Skeletal muscle satellite cell (primary cell): ENCODE measurements around the gene CD302.
"Not testable (repeated sequence)": the region's sequence is repeated elsewhere in the genome, so short reads cannot be mapped to it uniquely, and the experiment has no call there.

Experiments
- H3K27me3 ChIP-seq: 2 replicates; pipeline ENCODE4 v1.7.0; 2013; ENCODE audit warnings: low read length; ENCODE audit not compliant: control insufficient read depth, insufficient read depth
- H3K36me3 ChIP-seq: 2 replicates; pipeline ENCODE4 v1.7.0; 2013; ENCODE audit warnings: mild to moderate bottlenecking, control low read depth, low read length; ENCODE audit not compliant: insufficient read depth
- H3K4me1 ChIP-seq: 2 replicates; pipeline ENCODE4 v1.7.0; 2013; ENCODE audit warnings: low read length; ENCODE audit not compliant: control insufficient read depth, insufficient read depth
- H3K4me2 ChIP-seq: 2 replicates; pipeline ENCODE4 v1.7.0; 2013; ENCODE audit warnings: mild to moderate bottlenecking, low read length
- H3K4me3 ChIP-seq: 2 replicates; pipeline ENCODE4 v1.7.0; 2013; ENCODE audit warnings: low read length
- H3K9ac ChIP-seq: 2 replicates; pipeline ENCODE4 v1.7.0; 2013; ENCODE audit warnings: mild to moderate bottlenecking, low read depth, low read length, moderate library complexity
- H3K9me3 ChIP-seq: replicated peaks from 2 replicates; pipeline ENCODE4 v1.7.0; 2013; ENCODE audit warnings: mild to moderate bottlenecking, control low read depth, low read length

The CD302 gene

DNA sequence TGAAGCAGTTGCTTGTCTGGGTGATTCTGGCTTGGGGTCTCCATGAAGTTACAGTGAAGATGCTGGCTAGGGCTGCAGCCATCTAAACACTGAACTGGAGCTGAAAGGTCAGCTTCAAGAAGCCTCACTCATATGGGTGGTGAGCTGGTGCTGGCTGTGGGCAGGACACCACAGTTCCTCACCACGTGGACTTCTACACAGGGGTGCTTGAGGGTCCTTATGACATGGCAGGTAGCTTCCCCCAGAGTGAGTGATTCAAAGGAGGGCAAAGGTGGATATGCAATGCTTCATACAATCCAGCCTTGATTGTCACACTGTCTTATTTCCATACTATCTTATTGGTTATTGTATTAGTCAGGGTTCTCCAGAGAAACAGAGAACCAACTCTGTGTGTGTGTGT lies 6.0 kb downstream of the CD302 start:
- Histone ChIP-seq H3K9me3 (no peaks in the 10 kb centered on the region), H3K4me1 (peaks cover 13% of the 10 kb centered on the region), H3K4me3 (no peak overlapping the region), H3K9ac (no peak overlapping the region), H3K27me3 (no peaks in the 10 kb centered on the region), H3K36me3 (no peaks in the 10 kb centered on the region), H3K4me2 (no peak overlapping the region)

DNA sequence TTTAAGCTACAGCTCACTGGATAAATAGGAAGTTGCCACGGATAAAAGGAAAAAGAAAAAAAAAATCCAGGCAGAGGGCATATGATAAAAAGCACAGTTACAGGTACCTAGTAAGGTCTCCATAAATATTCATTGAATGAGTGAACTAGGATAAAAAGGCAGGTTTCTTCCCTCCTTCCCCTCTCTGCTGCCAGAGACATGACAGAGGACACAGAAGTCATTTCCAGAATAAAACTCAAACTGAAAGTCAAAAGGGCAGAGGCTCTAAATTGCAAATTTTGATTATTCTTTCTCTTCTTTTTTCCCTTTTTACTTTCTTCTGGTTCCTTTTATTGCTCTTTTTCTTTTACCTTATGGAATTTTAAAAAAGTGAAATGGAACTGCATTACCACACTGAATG lies 7.7 kb downstream of the CD302 start:
- no peaks in the 10 kb centered on the region for H3K27me3 ChIP-seq
- peaks cover under 1% of the 10 kb centered on the region for H3K4me1 ChIP-seq
- H3K4me2 ChIP-seq, result no peak overlapping the region
- H3K36me3 ChIP-seq, result no peaks in the 10 kb centered on the region
- H3K4me3 ChIP-seq, result no peak overlapping the region
- no peaks in the 10 kb centered on the region for H3K9me3 ChIP-seq
- no peak overlapping the region for H3K9ac ChIP-seq

DNA sequence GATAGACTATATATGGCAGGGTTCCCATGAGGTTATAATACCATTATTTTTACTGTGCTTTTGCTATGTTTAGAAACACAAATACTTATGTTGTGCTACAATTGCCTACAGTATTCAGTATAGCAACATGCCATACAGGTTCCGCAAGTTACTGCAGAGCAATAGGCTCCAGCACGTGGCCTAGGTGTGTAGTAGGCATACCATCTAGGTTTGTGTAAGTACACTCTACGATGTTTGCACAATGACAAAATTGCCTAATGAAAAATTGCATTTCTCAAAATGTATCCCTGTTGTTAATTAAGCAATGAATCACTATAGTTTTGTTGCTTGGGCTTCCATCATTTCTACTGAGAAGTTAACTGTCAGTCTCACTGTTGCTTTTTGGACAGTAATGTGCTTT lies 9.8 kb downstream of the CD302 start:
- Histone ChIP-seq H3K4me1 (no peaks in the 10 kb centered on the region), H3K4me2 (no peak overlapping the region), H3K36me3 (no peaks in the 10 kb centered on the region), H3K4me3 (no peak overlapping the region), H3K27me3 (no peaks in the 10 kb centered on the region), H3K9ac (no peak overlapping the region), H3K9me3 (no peaks in the 10 kb centered on the region)

DNA sequence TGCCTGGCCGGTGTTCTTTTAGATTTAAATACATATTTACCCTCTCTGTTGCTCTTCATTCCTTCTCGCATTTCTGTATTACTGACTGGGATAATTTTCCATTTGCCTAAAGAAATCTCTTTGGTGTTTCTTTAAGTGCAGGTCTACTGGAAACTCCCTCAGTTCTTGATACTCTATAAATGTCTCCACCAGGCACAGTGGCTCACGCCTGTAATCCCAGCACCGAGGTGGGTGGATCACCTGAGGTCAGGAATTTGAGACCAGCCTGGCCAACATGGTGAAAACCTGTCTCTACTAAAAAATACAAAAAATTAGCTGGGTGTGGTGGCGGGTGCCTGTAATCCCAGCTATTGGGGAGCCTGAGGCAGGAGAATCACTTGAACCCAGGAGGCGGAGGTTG lies 10.4 kb downstream of the CD302 start:
- H3K4me1 ChIP-seq, H3K27me3 ChIP-seq, H3K9ac ChIP-seq: not testable (repeated sequence)

DNA sequence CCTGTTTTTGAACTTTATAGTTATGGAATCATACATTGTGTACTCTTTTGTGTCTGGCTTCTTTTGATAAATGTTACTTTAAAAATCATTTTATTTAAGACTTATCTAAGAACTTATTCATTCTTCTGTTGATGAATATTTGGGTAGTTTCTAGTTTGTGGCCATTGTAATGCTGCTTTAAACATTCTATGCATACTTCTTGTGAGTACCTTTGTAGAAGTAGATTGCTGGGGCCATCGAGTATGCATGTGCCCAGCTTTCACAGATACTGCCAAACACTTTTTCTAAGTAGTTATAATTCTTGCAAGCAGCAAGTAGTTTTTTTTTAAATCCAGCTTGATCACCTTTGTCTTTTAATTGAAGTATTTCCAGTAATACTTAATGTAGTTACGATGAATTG lies 11.1 kb downstream of the CD302 start:
- H3K4me2 ChIP-seq, result no peak overlapping the region
- no peaks in the 10 kb centered on the region for H3K36me3 ChIP-seq
- H3K9ac ChIP-seq, result no peak overlapping the region
- H3K27me3 ChIP-seq, result no peaks in the 10 kb centered on the region
- H3K9me3 ChIP-seq, result no peaks in the 10 kb centered on the region
- H3K4me3 ChIP-seq, result no peak overlapping the region
- H3K4me1 ChIP-seq, result no peaks in the 10 kb centered on the region

More for the DNA sequence above, 10.4 kb downstream of the CD302 start:
- not testable (repeated sequence) for H3K4me3 ChIP-seq, H3K36me3 ChIP-seq, H3K4me2 ChIP-seq, H3K9me3 ChIP-seq

DNA sequence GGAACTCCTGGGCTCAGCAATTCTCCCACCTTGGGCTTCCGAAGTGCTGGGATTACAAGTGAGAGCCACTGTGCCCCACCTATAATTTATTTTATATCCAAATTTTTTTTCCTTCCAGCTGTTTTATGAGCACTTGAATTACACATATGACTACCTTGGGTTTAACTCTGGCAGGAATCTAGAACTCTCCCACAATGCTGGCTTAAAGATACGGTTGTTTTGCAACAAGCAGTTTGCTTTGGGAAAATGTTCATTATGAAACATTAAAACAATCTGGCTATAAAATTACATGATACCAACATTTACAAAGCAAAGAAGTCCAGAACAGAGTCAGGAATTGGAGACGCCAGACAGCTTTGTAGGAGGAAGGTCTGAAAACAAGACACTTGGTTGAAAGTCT lies 12.8 kb downstream of the CD302 start:
- Histone ChIP-seq H3K9ac (no peak overlapping the region), H3K27me3 (no peaks in the 10 kb centered on the region), H3K36me3 (no peaks in the 10 kb centered on the region), H3K4me3 (no peak overlapping the region), H3K9me3 (no peaks in the 10 kb centered on the region), H3K4me1 (no peaks in the 10 kb centered on the region), H3K4me2 (no peak overlapping the region)

DNA sequence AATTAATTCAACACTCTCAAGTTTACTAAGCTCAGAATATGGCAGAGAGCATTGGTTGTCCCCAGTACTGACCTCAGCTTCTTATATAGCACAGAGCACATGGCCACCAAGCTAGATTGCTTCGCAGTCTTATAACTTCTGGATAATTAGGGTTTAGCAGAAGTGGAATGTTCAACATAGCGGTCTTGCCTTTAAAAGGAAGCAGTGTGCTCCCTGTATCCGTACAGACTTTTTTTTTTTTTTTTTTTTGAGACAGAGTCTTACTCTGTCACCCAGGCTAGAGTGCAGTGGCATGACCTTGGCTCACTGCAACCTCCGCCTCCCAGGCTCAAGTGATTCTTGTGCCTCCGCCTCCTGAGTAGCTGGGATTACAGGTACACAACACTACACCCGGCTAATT lies 13.3 kb downstream of the CD302 start:
- not testable (repeated sequence) for H3K9ac ChIP-seq, H3K4me2 ChIP-seq, H3K27me3 ChIP-seq, H3K36me3 ChIP-seq, H3K4me1 ChIP-seq, H3K9me3 ChIP-seq, H3K4me3 ChIP-seq

DNA sequence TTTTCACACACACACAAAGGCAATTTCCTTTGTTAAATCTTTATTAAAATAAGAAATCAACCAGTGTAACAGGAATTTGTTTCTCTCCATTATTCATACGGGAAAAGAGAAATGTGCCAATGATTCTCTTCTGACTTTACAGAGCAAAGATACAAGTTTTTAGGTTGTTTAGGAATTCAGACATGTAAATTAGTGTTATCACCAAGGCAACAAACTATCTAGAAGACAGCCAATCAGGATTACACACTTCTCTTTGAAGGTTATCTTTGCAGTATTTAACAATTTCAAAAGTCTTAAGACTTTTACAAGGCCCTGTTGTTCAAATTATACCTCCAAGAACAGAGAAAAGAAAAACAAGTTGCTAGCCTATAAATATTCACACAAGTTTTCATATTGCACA lies 14.5 kb downstream of the CD302 start:
- Histone ChIP-seq H3K4me3 (no peak overlapping the region), H3K27me3 (no peaks in the 10 kb centered on the region), H3K36me3 (no peaks in the 10 kb centered on the region), H3K9ac (no peak overlapping the region), H3K4me1 (no peaks in the 10 kb centered on the region), H3K4me2 (no peak overlapping the region), H3K9me3 (no peaks in the 10 kb centered on the region)

DNA sequence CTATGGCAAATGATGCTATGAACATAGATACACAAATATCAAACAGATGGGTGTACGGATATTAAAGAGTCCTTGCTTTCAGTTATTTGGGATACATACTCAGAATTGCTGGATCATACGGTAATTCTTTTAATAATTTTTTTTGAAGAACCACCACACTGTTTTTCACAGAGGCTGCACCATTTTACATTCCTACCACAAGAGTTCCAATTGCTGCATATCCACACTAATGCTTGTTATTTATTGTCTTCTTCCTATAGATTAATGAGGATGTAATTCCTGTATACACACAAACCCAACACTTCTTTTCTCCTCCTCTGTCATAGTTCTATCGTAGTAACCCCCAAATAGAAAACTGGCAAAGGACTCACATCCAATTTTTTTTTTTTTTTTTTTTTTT lies 21.7 kb downstream of the CD302 start:
- Histone ChIP-seq H3K27me3 (no peaks in the 10 kb centered on the region), H3K9ac (no peak overlapping the region), H3K9me3 (no peaks in the 10 kb centered on the region), H3K36me3 (peaks cover 16% of the 10 kb centered on the region), H3K4me2 (no peak overlapping the region), H3K4me3 (no peak overlapping the region), H3K4me1 (no peaks in the 10 kb centered on the region)

DNA sequence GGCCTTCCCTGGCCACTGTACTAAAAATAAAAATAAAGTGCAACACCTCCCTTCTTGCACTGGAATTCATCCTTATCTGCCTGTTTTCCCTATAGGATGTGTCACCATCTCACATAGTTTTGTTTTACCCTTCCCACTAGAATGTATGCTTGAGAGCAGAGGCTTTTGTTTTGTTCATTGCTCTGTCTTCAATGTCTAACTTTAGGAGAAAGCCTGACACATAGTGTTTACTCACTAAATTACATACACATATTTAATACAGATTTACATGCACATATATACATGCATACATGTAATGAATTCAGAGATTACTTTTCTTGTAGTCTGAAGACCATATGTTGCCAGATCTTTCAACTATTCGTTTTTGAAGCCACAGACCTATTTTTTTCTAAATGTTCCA lies 23.0 kb downstream of the CD302 start:
- no peak overlapping the region for H3K4me3 ChIP-seq
- no peaks in the 10 kb centered on the region for H3K27me3 ChIP-seq
- H3K9ac ChIP-seq, result no peak overlapping the region
- no peaks in the 10 kb centered on the region for H3K4me1 ChIP-seq
- no peaks in the 10 kb centered on the region for H3K9me3 ChIP-seq
- H3K4me2 ChIP-seq, result no peak overlapping the region
- peaks cover 27% of the 10 kb centered on the region for H3K36me3 ChIP-seq

DNA sequence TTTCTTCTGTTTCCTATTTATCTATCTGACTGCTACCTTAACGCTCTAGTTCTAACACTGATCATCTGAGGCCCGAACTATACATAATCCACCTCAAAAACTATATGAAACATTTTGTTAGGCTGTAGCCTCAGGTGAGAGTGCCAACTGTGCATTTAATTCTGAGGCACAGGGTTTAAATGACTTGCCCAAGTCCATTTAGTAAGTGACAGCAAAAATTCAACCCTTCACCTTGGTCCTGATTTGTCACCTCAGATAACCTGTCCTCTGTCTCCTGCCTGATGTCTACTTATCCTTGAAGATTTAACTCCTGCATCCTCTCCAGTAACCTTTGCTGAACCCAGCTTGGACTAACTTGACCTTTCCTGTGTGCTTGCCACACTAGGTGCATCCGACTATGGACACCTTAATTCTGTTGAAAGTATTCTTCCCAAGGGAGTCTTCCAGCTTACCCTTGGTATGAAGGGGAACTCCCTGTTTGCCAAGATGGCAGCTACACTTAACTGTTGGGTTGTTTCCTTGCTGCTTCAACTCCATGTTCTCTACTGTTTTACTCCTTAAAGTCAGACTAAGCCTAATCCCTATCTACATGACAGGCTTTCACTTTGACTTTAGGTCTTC lies 23.5 kb downstream of the CD302 start:
- Histone ChIP-seq H3K4me3 (no peak overlapping the region), H3K4me2 (no peak overlapping the region), H3K4me1 (no peaks in the 10 kb centered on the region), H3K36me3 (peaks cover 32% of the 10 kb centered on the region), H3K27me3 (no peaks in the 10 kb centered on the region), H3K9me3 (no peaks in the 10 kb centered on the region), H3K9ac (no peak overlapping the region)

DNA sequence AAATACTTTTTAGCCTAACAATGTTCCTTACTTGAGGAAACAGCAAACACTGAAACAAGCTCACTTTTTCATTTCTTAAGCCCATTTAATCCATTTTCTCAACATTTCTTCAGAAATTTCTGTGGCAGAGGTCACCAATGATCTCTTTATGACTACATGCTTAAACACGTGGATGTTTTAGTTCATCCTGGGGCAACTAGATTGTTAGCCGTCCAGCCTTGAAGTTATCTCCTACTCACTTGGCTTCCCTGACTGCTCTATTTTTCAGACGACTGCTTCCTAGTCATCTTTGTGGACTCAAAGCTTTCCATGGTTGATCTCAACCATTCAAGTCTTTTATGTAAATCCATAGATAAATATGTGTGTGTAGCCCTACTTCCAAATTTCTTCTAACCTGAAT lies 24.1 kb downstream of the CD302 start:
- Histone ChIP-seq H3K27me3 (no peaks in the 10 kb centered on the region), H3K4me2 (no peak overlapping the region), H3K36me3 (peaks cover 36% of the 10 kb centered on the region), H3K9ac (no peak overlapping the region), H3K9me3 (no peaks in the 10 kb centered on the region), H3K4me1 (no peaks in the 10 kb centered on the region), H3K4me3 (no peak overlapping the region)
